Duodenal mucosa (tissue), 2 donors: Measurements from ENCODE around the gene SLC2A8.
A peak's percentile ranks its signal among the peaks of the same experiment; 100 is the strongest.

Experiments used
- H3K27ac ChIP-seq: one replicate; pipeline ENCODE4 v1.7.0; 2013; ENCODE audit warnings: low read depth, low read length
- H3K27me3 ChIP-seq, 2 donors: one replicate each; pipeline ENCODE4 v1.7.0; 2013; ENCODE audit warnings: low read length in 2 of 2, control low read depth in 1 of 2; ENCODE audit not compliant: insufficient read depth in 2 of 2, control insufficient read depth in 1 of 2
- H3K36me3 ChIP-seq, 2 donors: one replicate each; pipeline ENCODE4 v1.7.0; 2013; ENCODE audit warnings: low read length in 2 of 2, control low read depth in 1 of 2; ENCODE audit not compliant: insufficient read depth in 2 of 2, control insufficient read depth in 1 of 2
- H3K4me1 ChIP-seq, 2 donors: one replicate each; pipeline ENCODE4 v1.7.0; 2013; ENCODE audit warnings: low read length in 2 of 2, control low read depth in 1 of 2; ENCODE audit not compliant: insufficient read depth in 2 of 2, control insufficient read depth in 1 of 2
- H3K4me3 ChIP-seq, 2 donors: one replicate each; pipeline ENCODE4 v1.7.0; 2013; ENCODE audit warnings: low read length in 2 of 2, low read depth in 1 of 2
- H3K9ac ChIP-seq, 2 donors: one replicate each; pipeline ENCODE4 v1.7.0; 2013; ENCODE audit warnings: low read length in 2 of 2, low read depth in 1 of 2
- H3K9me3 ChIP-seq, 2 donors: one replicate each; pipeline ENCODE4 v1.7.0; 2013; ENCODE audit warnings: low read length in 2 of 2, control low read depth in 1 of 2; ENCODE audit not compliant: control insufficient read depth in 1 of 2

Gene SLC2A8

GRCh38 chr9:127390563-127390962 is 6.4 kb upstream of the SLC2A8 start:
- Histone ChIP-seq H3K9ac (no peak overlapping the region), H3K4me1 (peaks cover 24 to 29% of the 10 kb centered on the region in 2 donors), H3K4me3 (no peak overlapping the region), H3K9me3 (no peaks in the 10 kb centered on the region), H3K27ac (no peak overlapping the region), H3K36me3 (no peaks in the 10 kb centered on the region), H3K27me3 (no peaks in the 10 kb centered on the region)

- no peak overlapping the region for H3K9ac ChIP-seq
- H3K4me1 ChIP-seq = peaks cover 30 to 37% of the 10 kb centered on the region in 2 donors
- no peak overlapping the region for H3K27ac ChIP-seq
- H3K27me3 ChIP-seq = no peaks in the 10 kb centered on the region
- no peaks in the 10 kb centered on the region for H3K36me3 ChIP-seq
- H3K4me3 ChIP-seq = no peak overlapping the region
- no peaks in the 10 kb centered on the region for H3K9me3 ChIP-seq
Observed at GRCh38 chr9:127392166-127392565, 4.8 kb upstream of the SLC2A8 start.

GRCh38 chr9:127392976-127393375 is 4.0 kb upstream of the SLC2A8 start:
- Histone ChIP-seq H3K9ac (no peak overlapping the region), H3K36me3 (no peaks in the 10 kb centered on the region), H3K9me3 (no peaks in the 10 kb centered on the region), H3K27ac (no peak overlapping the region), H3K4me3 (no peak overlapping the region), H3K4me1 (peaks cover 29 to 34% of the 10 kb centered on the region in 2 donors), H3K27me3 (no peaks in the 10 kb centered on the region)

DNA sequence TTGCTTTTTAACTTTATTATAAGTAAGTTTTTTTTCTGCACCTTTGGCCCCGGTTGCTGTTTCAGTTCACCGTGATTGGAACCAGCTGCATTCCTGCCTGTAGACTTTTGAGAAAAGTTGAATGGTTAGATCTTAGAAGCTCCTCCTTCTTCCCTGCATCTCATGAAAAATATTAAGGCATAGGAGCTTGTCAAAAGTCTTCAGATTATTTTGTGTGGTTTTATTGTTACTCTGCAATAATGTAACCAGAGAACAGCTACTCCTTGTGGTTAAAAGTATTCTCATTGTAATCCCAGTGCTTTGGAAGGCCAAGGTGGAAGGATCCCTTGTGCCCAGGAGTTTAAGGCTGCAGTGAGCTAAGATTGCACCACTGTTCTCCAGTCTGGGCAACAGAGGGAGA is 3.3 kb upstream of the SLC2A8 start:
- Histone ChIP-seq H3K9ac (no peak overlapping the region), H3K36me3 (no peaks in the 10 kb centered on the region), H3K27ac (no peak overlapping the region), H3K4me3 (no peak overlapping the region), H3K27me3 (no peaks in the 10 kb centered on the region), H3K9me3 (no peaks in the 10 kb centered on the region), H3K4me1 (peaks cover 30 to 34% of the 10 kb centered on the region in 2 donors)

- Histone ChIP-seq H3K27me3 (no peaks in the 10 kb centered on the region), H3K27ac (no peak overlapping the region), H3K9me3 (no peaks in the 10 kb centered on the region), H3K4me3 (peak overlapping the region; percentile 68 to 74), H3K4me1 (peaks cover 18 to 19% of the 10 kb centered on the region in 2 donors), H3K36me3 (no peaks in the 10 kb centered on the region), H3K9ac (peak overlapping the region in 1 of 2 donors; percentile 56)
Observed at GRCh38 chr9:127395497-127396252, 1.3 kb upstream of the SLC2A8 start.

DNA sequence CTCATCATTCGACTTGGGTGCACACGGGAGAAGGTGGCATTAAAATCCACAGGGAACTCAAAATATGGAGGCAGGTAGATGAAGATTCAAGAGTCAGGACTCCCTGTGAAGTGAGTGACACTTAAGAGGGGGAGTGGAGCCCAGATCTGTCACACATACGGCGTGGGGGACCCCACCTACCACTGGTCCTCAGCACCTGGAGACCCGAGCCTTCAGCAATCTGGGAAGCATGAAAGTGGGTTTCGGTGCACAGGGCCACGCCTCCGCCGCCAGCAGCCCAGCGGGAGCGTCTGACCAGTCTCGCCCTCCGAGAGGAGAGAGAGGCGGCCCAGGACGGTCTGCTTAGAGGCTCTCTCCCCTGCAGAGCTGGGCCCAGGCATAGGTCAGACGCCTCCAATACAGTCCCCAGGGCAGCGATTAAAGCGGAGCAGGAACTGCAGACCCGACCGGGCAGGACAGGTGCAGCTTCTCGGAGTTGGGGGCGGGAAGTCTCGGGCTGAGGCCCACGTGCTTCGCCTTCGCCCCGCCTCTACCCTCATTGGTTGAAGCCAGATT is 639 bp upstream of the SLC2A8 start:
- Histone ChIP-seq H3K27ac (no peak overlapping the region), H3K9me3 (no peaks in the 10 kb centered on the region), H3K4me1 (peaks cover 16 to 18% of the 10 kb centered on the region in 2 donors), H3K9ac (peak overlapping the region; percentile 30 to 56), H3K4me3 (peak overlapping the region; percentile 68 to 74), H3K36me3 (peaks cover 0 to 5% of the 10 kb centered on the region in 2 donors), H3K27me3 (no peaks in the 10 kb centered on the region)

DNA sequence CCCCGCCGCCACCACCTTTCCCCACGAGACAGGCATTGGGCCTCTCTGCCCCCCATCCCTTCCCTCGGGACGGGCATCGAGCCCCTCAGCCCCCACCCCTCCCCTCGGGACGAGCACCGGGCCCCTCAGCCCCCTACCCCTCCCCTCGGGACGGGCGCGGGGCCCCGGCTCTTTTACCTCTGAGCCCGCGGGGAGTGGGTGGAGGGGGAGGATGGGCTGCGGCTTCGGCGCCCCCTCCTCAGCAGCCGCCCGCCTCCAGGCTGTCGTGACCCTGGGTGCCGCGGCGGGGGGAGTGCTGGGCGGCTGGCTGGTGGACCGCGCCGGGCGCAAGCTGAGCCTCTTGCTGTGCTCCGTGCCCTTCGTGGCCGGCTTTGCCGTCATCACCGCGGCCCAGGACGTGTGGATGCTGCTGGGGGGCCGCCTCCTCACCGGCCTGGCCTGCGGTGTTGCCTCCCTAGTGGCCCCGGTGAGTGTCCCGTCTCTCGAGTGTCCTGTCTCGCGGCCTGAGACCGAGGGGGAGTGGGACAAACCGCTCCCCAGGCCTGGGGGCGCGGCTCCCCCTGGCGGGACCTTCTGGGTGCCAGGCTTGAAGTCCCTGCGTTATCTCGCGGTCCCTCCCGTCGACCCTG is 791 bp downstream of the SLC2A8 start:
- Histone ChIP-seq H3K4me3 (peak overlapping the region; percentile 69 to 76), H3K36me3 (peaks cover 0 to 18% of the 10 kb centered on the region in 2 donors), H3K9ac (peak overlapping the region; percentile 48 to 66), H3K27ac (peak overlapping the region; percentile 76), H3K27me3 (no peaks in the 10 kb centered on the region), H3K4me1 (peaks cover 16 to 18% of the 10 kb centered on the region in 2 donors), H3K9me3 (no peaks in the 10 kb centered on the region)

DNA sequence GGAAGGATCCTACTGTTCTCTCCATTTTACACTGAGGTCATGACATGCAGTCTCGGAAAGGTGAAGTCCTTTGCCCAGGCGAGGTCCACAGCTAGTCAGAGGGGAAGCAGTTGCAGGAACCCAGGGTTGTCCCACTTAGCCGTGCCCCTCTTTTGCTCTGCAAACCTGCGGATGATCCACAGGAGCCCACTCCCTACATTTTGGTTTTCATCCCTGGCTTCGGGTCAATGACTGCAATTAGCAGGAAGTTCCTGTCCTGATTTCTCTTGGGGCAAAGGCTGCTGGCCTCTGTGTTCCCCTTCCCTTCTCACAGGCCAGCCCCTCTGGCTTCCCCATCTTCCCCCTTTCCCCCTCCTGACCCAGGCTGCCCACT is 1.3 kb downstream of the SLC2A8 start:
- H3K4me1 ChIP-seq = peaks cover 16 to 18% of the 10 kb centered on the region in 2 donors
- H3K36me3 ChIP-seq = peaks cover 0 to 18% of the 10 kb centered on the region in 2 donors
- H3K27ac ChIP-seq = no peak overlapping the region

DNA sequence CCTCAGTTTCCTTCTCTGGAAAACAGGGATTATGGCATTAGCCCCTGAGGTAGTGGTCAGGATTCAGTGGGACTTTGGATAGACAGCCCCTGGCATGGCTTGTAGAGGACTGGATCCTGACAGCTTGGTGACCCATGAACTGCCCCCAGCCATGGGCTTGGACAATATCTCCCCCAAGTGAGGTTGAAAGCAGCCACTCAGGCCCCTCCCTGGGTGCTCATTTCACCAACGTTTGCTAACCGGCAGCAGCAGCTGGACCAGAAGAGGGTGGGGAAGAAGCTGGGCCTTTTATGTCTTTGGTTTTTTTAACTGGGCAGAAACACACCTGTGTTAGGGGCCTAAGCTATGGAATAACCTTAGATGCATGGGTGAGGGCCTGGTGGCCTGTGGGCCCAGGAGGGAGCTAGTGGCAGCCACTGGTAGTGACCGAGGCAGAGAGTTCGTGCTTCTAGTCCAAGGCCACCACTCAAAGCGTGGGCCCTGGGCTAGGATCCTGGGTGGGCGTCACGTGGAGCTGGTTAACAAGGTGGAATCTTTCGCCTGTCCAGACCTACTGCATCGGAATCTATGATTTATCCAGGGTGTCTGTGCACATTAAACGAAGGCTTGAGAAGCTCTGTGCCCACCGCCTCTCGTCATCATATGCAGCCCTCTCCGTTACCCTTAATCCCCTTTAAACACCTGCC is 1.9 kb downstream of the SLC2A8 start:
- Histone ChIP-seq H3K4me1 (peaks cover 16 to 18% of the 10 kb centered on the region in 2 donors), H3K27ac (no peak overlapping the region), H3K27me3 (no peaks in the 10 kb centered on the region), H3K9ac (peak overlapping the region in 1 of 2 donors; percentile 66), H3K4me3 (peak overlapping the region; percentile 69 to 76), H3K9me3 (no peaks in the 10 kb centered on the region), H3K36me3 (peaks cover 2 to 21% of the 10 kb centered on the region in 2 donors)

More for the DNA sequence above, 1.3 kb downstream of the SLC2A8 start:
- peak overlapping the region; percentile 69 to 76 for H3K4me3 ChIP-seq
- H3K9me3 ChIP-seq = no peaks in the 10 kb centered on the region
- H3K9ac ChIP-seq = peak overlapping the region; percentile 48 to 66
- H3K27me3 ChIP-seq = no peaks in the 10 kb centered on the region
